ENCODE results near the gene BAIAP2.

GRCh38 chr17:81061027-81061735 lies 26.2 kb downstream of the BAIAP2 start:
- no peak for TF ChIP-seq CTCF (IDR thresholded peaks at IDR 0.05)
- TF ChIP-seq BHLHE40 (IDR thresholded peaks at IDR 0.05; ENCODE audit: low read depth, low read length) = no peak
- TF ChIP-seq CHD2 (IDR thresholded peaks at IDR 0.05; ENCODE audit: low read length, partially characterized antibody) = no peak
- TF ChIP-seq POLR2A (IDR thresholded peaks at IDR 0.05; ENCODE audit: low read length) = no peak
- no peak for TF ChIP-seq CEBPB (IDR thresholded peaks at IDR 0.05)
- TF ChIP-seq KDM5A (IDR thresholded peaks at IDR 0.05) = no peak
- no peak for TF ChIP-seq MYC (IDR thresholded peaks at IDR 0.05; ENCODE audit: borderline replicate concordance, low read length)
- TF ChIP-seq SMC3 (IDR thresholded peaks at IDR 0.05) = no peak
- no peak for TF ChIP-seq EP300 (IDR thresholded peaks at IDR 0.05)

All from A549 (cell line).